ENCODE data around the gene ATP13A4. TPM values are rescaled to one million over a fixed set of nuclear protein-coding genes. Genes with fewer than 3 reads are reported as not detected.

ATP13A4 gene
- total and polyA plus RNA-seq, 4 experiments from 2014 or later = 0.25 to 3.0 (median 2.3) TPM; not detected in 1

DNA sequence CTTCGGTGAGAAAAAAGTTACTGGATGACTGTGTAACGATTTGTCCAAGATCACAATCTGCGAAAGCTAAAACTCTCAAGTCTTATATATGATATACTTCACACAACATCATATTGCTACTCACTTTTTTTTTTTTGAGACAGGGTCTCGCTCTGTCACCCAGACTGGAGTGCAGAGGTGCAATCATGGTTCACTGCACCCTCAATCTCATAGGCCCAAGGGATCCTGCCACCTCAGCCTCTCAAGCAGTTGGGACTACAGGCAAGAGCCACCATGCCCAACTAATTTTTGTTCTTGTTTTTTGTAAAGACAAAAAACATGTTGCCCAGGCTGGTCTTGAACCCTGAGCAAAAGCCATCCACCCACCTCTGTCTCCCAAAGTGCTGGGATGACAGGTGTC is 5.4 kb upstream of the ATP13A4 start:
- intact Hi-C loops (cut with micrococcal nuclease) = no loop called here
- no peaks in the 10 kb centered on the region for H3K27me3 ChIP-seq (ENCODE audit: insufficient read depth, low read length)
- ChIA-PET CTCF (ENCODE audit: partially characterized antibody) (interaction anchor here (0.8 kb wide), 1 partner anchor 12 kb away, joined by 3 read pairs; no protein-coding TSS in a partner anchor), POLR2A (ENCODE audit: partially characterized antibody) (no interaction called here)
- H3K9me3 ChIP-seq (ENCODE audit: control insufficient read depth in 1 of 2, low read length in 2 of 2) = no peaks in the 10 kb centered on the region
- Mint-ChIP-seq H3K27me3 (no peaks in the 10 kb centered on the region), H3K9me3 (no peaks in the 10 kb centered on the region), H3K36me3 (no peaks in the 10 kb centered on the region), H3K27ac (no peak overlapping the region), H3K4me1 (no peaks in the 10 kb centered on the region), H3K4me3 (no peak overlapping the region)
- no peak overlapping the region for H3K4me3 ChIP-seq (ENCODE audit: low read length in 2 of 2)
- DNase-seq = no peak
- no peaks in the 10 kb centered on the region for H3K36me3 ChIP-seq (ENCODE audit: insufficient read depth, low read length)
- no peak overlapping the region for H3K27ac ChIP-seq (ENCODE audit: low read depth, low read length)
- no peaks in the 10 kb centered on the region for H3K4me1 ChIP-seq (ENCODE audit: insufficient read depth, low read length)

- H3K4me3 ChIP-seq (ENCODE audit: low read length in 2 of 2) = no peak overlapping the region
- CTCF ChIA-PET (ENCODE audit: partially characterized antibody) = no interaction called here
- intact Hi-C loops (cut with micrococcal nuclease) = no loop called here
These were observed 4.4 kb upstream of the ATP13A4 start for GRCh38 chr3:193559100-193559499.

GRCh38 chr3:193556841-193557240 is 2.1 kb upstream of the ATP13A4 start:
- no peaks in the 10 kb centered on the region for H3K4me1 Mint-ChIP-seq
- H3K9me3 Mint-ChIP-seq = no peaks in the 10 kb centered on the region
- no peak overlapping the region for H3K4me3 Mint-ChIP-seq
- Histone ChIP-seq H3K4me1 (ENCODE audit: insufficient read depth, low read length) (no peaks in the 10 kb centered on the region), H3K27ac (ENCODE audit: low read depth, low read length) (no peak overlapping the region), H3K36me3 (ENCODE audit: insufficient read depth, low read length) (no peaks in the 10 kb centered on the region), H3K27me3 (ENCODE audit: insufficient read depth, low read length) (no peaks in the 10 kb centered on the region), H3K9me3 (ENCODE audit: control insufficient read depth in 1 of 2, low read length in 2 of 2) (no peaks in the 10 kb centered on the region), H3K4me3 (ENCODE audit: low read length in 2 of 2) (no peak overlapping the region)
- DNase-seq = no peak
- no peak overlapping the region for H3K27ac Mint-ChIP-seq
- intact Hi-C loops (cut with micrococcal nuclease) = no loop called here
- ChIA-PET CTCF (ENCODE audit: partially characterized antibody) (no interaction called here), POLR2A (ENCODE audit: partially characterized antibody) (no interaction called here)
- H3K36me3 Mint-ChIP-seq = no peaks in the 10 kb centered on the region
- no peaks in the 10 kb centered on the region for H3K27me3 Mint-ChIP-seq

More at GRCh38 chr3:193559100-193559499, 4.4 kb upstream of the ATP13A4 start:
- no peaks in the 10 kb centered on the region for H3K36me3 ChIP-seq (ENCODE audit: insufficient read depth, low read length)
- H3K9me3 ChIP-seq (ENCODE audit: control insufficient read depth in 1 of 2, low read length in 2 of 2) = no peaks in the 10 kb centered on the region
- H3K27me3 Mint-ChIP-seq = no peaks in the 10 kb centered on the region
- H3K27me3 ChIP-seq (ENCODE audit: insufficient read depth, low read length) = no peaks in the 10 kb centered on the region
- POLR2A ChIA-PET (ENCODE audit: partially characterized antibody) = no interaction called here
- H3K9me3 Mint-ChIP-seq = no peaks in the 10 kb centered on the region
- DNase-seq = no peak
- H3K4me1 Mint-ChIP-seq = no peaks in the 10 kb centered on the region
- H3K36me3 Mint-ChIP-seq = no peaks in the 10 kb centered on the region
- H3K27ac Mint-ChIP-seq = no peak overlapping the region
- no peak overlapping the region for H3K27ac ChIP-seq (ENCODE audit: low read depth, low read length)
- H3K4me3 Mint-ChIP-seq = no peak overlapping the region
- no peaks in the 10 kb centered on the region for H3K4me1 ChIP-seq (ENCODE audit: insufficient read depth, low read length)

DNA sequence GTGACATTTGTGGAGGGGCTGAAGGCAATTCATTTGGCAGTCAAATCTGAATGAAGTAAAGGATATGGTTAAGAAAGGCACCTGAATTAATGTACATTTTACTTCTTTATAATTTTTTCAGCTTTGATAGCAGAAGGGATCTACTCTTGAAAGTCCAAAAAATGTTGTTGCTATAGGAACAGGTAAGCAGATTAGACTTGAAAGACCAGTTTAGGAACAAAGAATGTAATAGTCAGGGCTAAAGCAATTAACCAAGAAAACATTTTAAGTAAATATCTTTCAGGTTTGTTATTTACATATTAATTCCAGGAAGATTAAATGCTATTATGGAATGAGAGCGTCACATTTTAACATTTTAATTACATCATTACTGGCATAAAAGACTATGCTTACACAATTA is 1.1 kb downstream of the ATP13A4 start:
- POLR2A ChIA-PET (ENCODE audit: partially characterized antibody) = no interaction called here
- Histone ChIP-seq H3K36me3 (ENCODE audit: insufficient read depth, low read length) (no peaks in the 10 kb centered on the region), H3K9me3 (ENCODE audit: control insufficient read depth in 1 of 2, low read length in 2 of 2) (no peaks in the 10 kb centered on the region), H3K27me3 (ENCODE audit: insufficient read depth, low read length) (no peaks in the 10 kb centered on the region), H3K4me3 (ENCODE audit: low read length in 2 of 2) (no peak overlapping the region), H3K27ac (ENCODE audit: low read depth, low read length) (no peak overlapping the region), H3K4me1 (ENCODE audit: insufficient read depth, low read length) (no peaks in the 10 kb centered on the region)
- Mint-ChIP-seq H3K27me3 (no peaks in the 10 kb centered on the region), H3K4me3 (no peak overlapping the region), H3K27ac (no peak overlapping the region), H3K4me1 (no peaks in the 10 kb centered on the region), H3K9me3 (no peaks in the 10 kb centered on the region), H3K36me3 (no peaks in the 10 kb centered on the region)
- CTCF ChIA-PET (ENCODE audit: partially characterized antibody) = no interaction called here
- intact Hi-C loops (cut with micrococcal nuclease) = no loop called here
- DNase-seq = no peak

GRCh38 chr3:193552923-193553322 is 1.8 kb downstream of the ATP13A4 start:
- ChIA-PET POLR2A (ENCODE audit: partially characterized antibody) (no interaction called here), CTCF (ENCODE audit: partially characterized antibody) (no interaction called here)
- Histone ChIP-seq H3K27ac (ENCODE audit: low read depth, low read length) (no peak overlapping the region), H3K9me3 (ENCODE audit: control insufficient read depth in 1 of 2, low read length in 2 of 2) (no peaks in the 10 kb centered on the region), H3K4me1 (ENCODE audit: insufficient read depth, low read length) (no peaks in the 10 kb centered on the region), H3K27me3 (ENCODE audit: insufficient read depth, low read length) (no peaks in the 10 kb centered on the region), H3K4me3 (ENCODE audit: low read length in 2 of 2) (no peak overlapping the region), H3K36me3 (ENCODE audit: insufficient read depth, low read length) (no peaks in the 10 kb centered on the region)
- Mint-ChIP-seq H3K4me3 (no peak overlapping the region), H3K27ac (no peak overlapping the region), H3K27me3 (no peaks in the 10 kb centered on the region), H3K9me3 (no peaks in the 10 kb centered on the region), H3K36me3 (no peaks in the 10 kb centered on the region), H3K4me1 (no peaks in the 10 kb centered on the region)
- intact Hi-C loops (cut with micrococcal nuclease) = no loop called here
- DNase-seq = no peak

GRCh38 chr3:193548406-193548805 is 6.3 kb downstream of the ATP13A4 start:
- no peaks in the 10 kb centered on the region for H3K36me3 Mint-ChIP-seq
- no peaks in the 10 kb centered on the region for H3K9me3 ChIP-seq (ENCODE audit: control insufficient read depth in 1 of 2, low read length in 2 of 2)
- H3K27me3 ChIP-seq (ENCODE audit: insufficient read depth, low read length) = no peaks in the 10 kb centered on the region
- H3K4me1 Mint-ChIP-seq = no peaks in the 10 kb centered on the region
- peaks cover 5 to 24% (median 15%) of the 10 kb centered on the region in 8 donors for H3K9me3 Mint-ChIP-seq
- intact Hi-C loops (cut with micrococcal nuclease) = no loop called here
- H3K4me3 Mint-ChIP-seq = no peak overlapping the region
- no peak for DNase-seq
- no peak overlapping the region for H3K27ac ChIP-seq (ENCODE audit: low read depth, low read length)
- peaks cover 0 to 2% of the 10 kb centered on the region in 2 donors for H3K27me3 Mint-ChIP-seq
- no peaks in the 10 kb centered on the region for H3K4me1 ChIP-seq (ENCODE audit: insufficient read depth, low read length)
- H3K36me3 ChIP-seq (ENCODE audit: insufficient read depth, low read length) = no peaks in the 10 kb centered on the region
- H3K27ac Mint-ChIP-seq = no peak overlapping the region
- CTCF ChIA-PET (ENCODE audit: partially characterized antibody) = no interaction called here
- H3K4me3 ChIP-seq (ENCODE audit: low read length in 2 of 2) = no peak overlapping the region
- POLR2A ChIA-PET (ENCODE audit: partially characterized antibody) = no interaction called here

- H3K27me3 ChIP-seq (ENCODE audit: insufficient read depth, low read length) = no peaks in the 10 kb centered on the region
- intact Hi-C loops (cut with micrococcal nuclease) = no loop called here
- CTCF ChIA-PET (ENCODE audit: partially characterized antibody) = no interaction called here
- H3K36me3 ChIP-seq (ENCODE audit: insufficient read depth, low read length) = no peaks in the 10 kb centered on the region
- no peak for DNase-seq
- Mint-ChIP-seq H3K4me1 (no peaks in the 10 kb centered on the region), H3K27ac (no peak overlapping the region), H3K4me3 (no peak overlapping the region), H3K9me3 (peaks cover 5 to 24% (median 15%) of the 10 kb centered on the region in 8 donors), H3K27me3 (peaks cover 0 to 4% of the 10 kb centered on the region in 2 donors), H3K36me3 (no peaks in the 10 kb centered on the region)
- POLR2A ChIA-PET (ENCODE audit: partially characterized antibody) = no interaction called here
- no peaks in the 10 kb centered on the region for H3K9me3 ChIP-seq (ENCODE audit: control insufficient read depth in 1 of 2, low read length in 2 of 2)
- H3K27ac ChIP-seq (ENCODE audit: low read depth, low read length) = no peak overlapping the region
- no peaks in the 10 kb centered on the region for H3K4me1 ChIP-seq (ENCODE audit: insufficient read depth, low read length)
- no peak overlapping the region for H3K4me3 ChIP-seq (ENCODE audit: low read length in 2 of 2)
These were observed 8.6 kb downstream of the ATP13A4 start for GRCh38 chr3:193546129-193546528.

- Histone ChIP-seq H3K27me3 (ENCODE audit: insufficient read depth, low read length) (no peaks in the 10 kb centered on the region), H3K4me3 (ENCODE audit: low read length in 2 of 2) (no peak overlapping the region), H3K36me3 (ENCODE audit: insufficient read depth, low read length) (no peaks in the 10 kb centered on the region), H3K27ac (ENCODE audit: low read depth, low read length) (no peak overlapping the region), H3K9me3 (ENCODE audit: control insufficient read depth in 1 of 2, low read length in 2 of 2) (no peaks in the 10 kb centered on the region), H3K4me1 (ENCODE audit: insufficient read depth, low read length) (no peaks in the 10 kb centered on the region)
- no peak overlapping the region for H3K4me3 Mint-ChIP-seq
- DNase-seq = no peak
- H3K36me3 Mint-ChIP-seq = no peaks in the 10 kb centered on the region
- ChIA-PET POLR2A (ENCODE audit: partially characterized antibody) (no interaction called here), CTCF (ENCODE audit: partially characterized antibody) (no interaction called here)
- intact Hi-C loops (cut with micrococcal nuclease) = no loop called here
- no peak overlapping the region for H3K27ac Mint-ChIP-seq
- H3K9me3 Mint-ChIP-seq = peaks cover 5 to 24% (median 15%) of the 10 kb centered on the region in 8 donors
- peaks cover 0 to 4% of the 10 kb centered on the region in 2 donors for H3K27me3 Mint-ChIP-seq
- no peaks in the 10 kb centered on the region for H3K4me1 Mint-ChIP-seq
These were observed 9.4 kb downstream of the ATP13A4 start for GRCh38 chr3:193545304-193545703.
